Measurements from ENCODE around the gene UVRAG. TPM values are rescaled to one million over a fixed set of nuclear protein-coding genes. Genes with fewer than 3 reads are reported as not detected.

Gene UVRAG
- total and polyA plus RNA-seq, 2 donors (not counting 1 experiment from before 2014, with no cell fraction given): 37.7 to 94.1 TPM

DNA sequence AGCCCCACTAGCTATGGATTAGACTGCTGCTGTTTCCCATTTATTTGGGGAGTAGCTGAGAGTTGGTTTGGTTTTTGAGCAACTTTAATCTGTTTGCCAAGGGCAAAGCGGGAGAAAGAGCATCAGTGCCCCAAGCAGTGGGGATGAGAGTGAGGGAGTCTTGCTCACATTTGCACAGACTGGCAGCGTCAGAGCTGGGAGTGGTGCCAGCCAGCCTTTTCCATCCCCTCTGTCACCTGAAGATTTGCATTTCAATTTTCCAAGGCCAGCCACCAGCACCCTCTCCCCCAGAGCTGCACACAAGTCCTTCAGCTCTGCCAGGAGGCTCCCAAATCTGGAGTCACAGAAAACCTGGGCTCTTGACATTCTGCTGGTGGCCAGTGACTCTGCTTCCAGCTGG, 21.0 kb upstream of the UVRAG start:
- 100% methylated on average over 1 of the region's 2 CpGs for WGBS (ENCODE audit: insufficient coverage)
- Mint-ChIP-seq H3K4me3 (no peak overlapping the region), H3K27me3 (no peaks in the 10 kb centered on the region), H3K4me1 (peaks cover 8% of the 10 kb centered on the region), H3K27ac (no peak overlapping the region), H3K9me3 (ENCODE audit: insufficient read depth) (no peaks in the 10 kb centered on the region)
- Histone ChIP-seq H3K4me1 (ENCODE audit: control insufficient read depth in 2 of 2, insufficient read depth in 2 of 2, low read length in 2 of 2) (peaks cover 0 to 6% of the 10 kb centered on the region in 2 donors), H2AFZ (ENCODE audit: insufficient read depth, low read depth, low read length, poor library complexity, severe bottlenecking) (no peak overlapping the region), H3K79me2 (ENCODE audit: control insufficient read depth, insufficient read depth, low read length) (no peaks in the 10 kb centered on the region), H3K27ac (ENCODE audit: low read length in 2 of 2) (no peak overlapping the region), H3K27me3 (replicated peaks in 1 of 4; ENCODE audit: control extremely low read depth in 1 of 4, control insufficient read depth in 3 of 4, insufficient read depth in 4 of 4, low read length in 3 of 4) (no peaks in the 10 kb centered on the region), H3K36me3 (replicated peaks in 1 of 2; ENCODE audit: control extremely low read depth in 1 of 2, control insufficient read depth in 1 of 2, extremely low read depth in 1 of 2, insufficient read depth in 2 of 2, low read length in 1 of 2) (peaks cover 0 to 7% of the 10 kb centered on the region in 2 experiments), H3K9me3 (ENCODE audit: control extremely low read depth in 1 of 3, control insufficient read depth in 2 of 3, insufficient read depth in 1 of 3, low read length in 2 of 3) (no peaks in the 10 kb centered on the region), H3K9ac (ENCODE audit: low read length) (no peak overlapping the region), H3K4me2 (replicated peaks; ENCODE audit: low read depth, low read length, poor library complexity, severe bottlenecking) (no peak overlapping the region), H3K4me3 (ENCODE audit: control extremely low read depth in 1 of 5, extremely low read depth in 1 of 5, insufficient read depth in 1 of 5, low read depth in 2 of 5, low read length in 4 of 5) (no peak overlapping the region), H4K20me1 (ENCODE audit: control insufficient read depth, insufficient read depth, low read length, poor library complexity, severe bottlenecking) (no peaks in the 10 kb centered on the region)
- DNase-seq (no peak), ATAC-seq (ENCODE audit: low read depth) (no peak)
- intact Hi-C loops (cut with micrococcal nuclease): no loop called here
- TF ChIP-seq EZH2 (IDR thresholded peaks at IDR 0.05; ENCODE audit: borderline replicate concordance, insufficient read depth, low read depth, low read length, poor library complexity, severe bottlenecking): no peak
- TF ChIP-seq, protein P1, sequence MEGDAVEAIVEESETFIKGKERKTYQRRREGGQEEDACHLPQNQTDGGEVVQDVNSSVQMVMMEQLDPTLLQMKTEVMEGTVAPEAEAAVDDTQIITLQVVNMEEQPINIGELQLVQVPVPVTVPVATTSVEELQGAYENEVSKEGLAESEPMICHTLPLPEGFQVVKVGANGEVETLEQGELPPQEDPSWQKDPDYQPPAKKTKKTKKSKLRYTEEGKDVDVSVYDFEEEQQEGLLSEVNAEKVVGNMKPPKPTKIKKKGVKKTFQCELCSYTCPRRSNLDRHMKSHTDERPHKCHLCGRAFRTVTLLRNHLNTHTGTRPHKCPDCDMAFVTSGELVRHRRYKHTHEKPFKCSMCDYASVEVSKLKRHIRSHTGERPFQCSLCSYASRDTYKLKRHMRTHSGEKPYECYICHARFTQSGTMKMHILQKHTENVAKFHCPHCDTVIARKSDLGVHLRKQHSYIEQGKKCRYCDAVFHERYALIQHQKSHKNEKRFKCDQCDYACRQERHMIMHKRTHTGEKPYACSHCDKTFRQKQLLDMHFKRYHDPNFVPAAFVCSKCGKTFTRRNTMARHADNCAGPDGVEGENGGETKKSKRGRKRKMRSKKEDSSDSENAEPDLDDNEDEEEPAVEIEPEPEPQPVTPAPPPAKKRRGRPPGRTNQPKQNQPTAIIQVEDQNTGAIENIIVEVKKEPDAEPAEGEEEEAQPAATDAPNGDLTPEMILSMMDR (IDR thresholded peaks at IDR 0.05): no peak
- POLR2A ChIA-PET: no interaction called here
- CTCF ChIA-PET: interaction anchor here (3.6 to 4.1 kb wide), 2 partner anchors 9 to 75 kb away, joined by 11 to 22 read pairs; no protein-coding TSS in a partner anchor

DNA sequence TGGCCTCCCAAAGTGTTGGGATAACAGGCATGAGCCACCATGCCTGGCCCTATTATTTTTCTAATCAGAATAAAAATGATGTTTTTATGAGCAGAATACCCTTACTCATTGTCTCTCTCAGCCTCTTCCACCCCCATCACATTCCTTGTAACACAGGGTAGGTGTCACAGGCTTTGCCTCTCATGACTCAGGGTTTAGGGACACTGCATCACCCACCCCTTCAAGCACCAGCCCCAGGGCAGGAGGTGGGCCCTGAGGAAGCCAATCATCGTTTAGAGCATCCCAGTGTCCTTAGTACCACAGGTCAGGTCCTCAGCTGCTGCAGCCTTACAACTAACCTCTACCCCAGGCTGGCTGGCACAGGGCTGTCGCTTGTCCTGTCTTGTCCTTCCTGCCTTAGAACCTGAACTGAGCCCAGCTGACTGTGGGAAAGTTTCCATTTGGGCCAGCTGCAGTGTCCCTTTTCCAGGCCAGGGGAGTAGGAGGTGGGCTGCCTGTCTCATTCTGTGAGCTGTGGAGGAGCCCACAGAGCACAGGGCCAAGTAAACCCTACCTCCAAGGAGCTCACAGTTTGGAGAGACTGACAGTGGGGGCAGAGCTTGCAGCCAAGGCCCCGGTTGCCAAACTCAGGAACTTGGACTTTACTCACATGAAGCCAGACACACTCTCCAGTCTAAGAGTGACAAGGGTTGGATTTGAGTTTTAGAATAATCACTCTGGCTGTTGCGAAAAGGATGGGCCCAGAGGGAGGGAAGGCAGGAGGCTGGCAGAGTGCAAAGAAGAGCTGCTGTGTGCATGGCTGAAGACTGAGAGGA, 19.5 kb upstream of the UVRAG start:
- peaks cover 0 to 9% of the 10 kb centered on the region in 2 experiments for H3K36me3 ChIP-seq (replicated peaks in 1 of 2; ENCODE audit: control extremely low read depth in 1 of 2, control insufficient read depth in 1 of 2, extremely low read depth in 1 of 2, insufficient read depth in 2 of 2, low read length in 1 of 2)
- no peak for TF ChIP-seq EZH2 (IDR thresholded peaks at IDR 0.05; ENCODE audit: borderline replicate concordance, insufficient read depth, low read depth, low read length, poor library complexity, severe bottlenecking)
- TF ChIP-seq, protein P1 (IDR thresholded peaks at IDR 0.05): no peak
- 81% methylated on average over 2 of the region's 4 CpGs for WGBS (ENCODE audit: insufficient coverage)
- CTCF ChIA-PET: interaction anchor here (1.2 to 3.6 kb wide), 2 partner anchors 73 kb away, joined by 3 to 11 read pairs; no protein-coding TSS in a partner anchor
- no peaks in the 10 kb centered on the region for H3K27me3 Mint-ChIP-seq
- no peak overlapping the region for H3K4me2 ChIP-seq (replicated peaks; ENCODE audit: low read depth, low read length, poor library complexity, severe bottlenecking)
- no peaks in the 10 kb centered on the region for H3K79me2 ChIP-seq (ENCODE audit: control insufficient read depth, insufficient read depth, low read length)
- H3K9ac ChIP-seq (ENCODE audit: low read length): no peak overlapping the region
- H3K27ac Mint-ChIP-seq: no peak overlapping the region
- intact Hi-C loops (cut with micrococcal nuclease): no loop called here
- no peaks in the 10 kb centered on the region for H4K20me1 ChIP-seq (ENCODE audit: control insufficient read depth, insufficient read depth, low read length, poor library complexity, severe bottlenecking)
- peaks cover 0 to 6% of the 10 kb centered on the region in 2 donors for H3K4me1 ChIP-seq (ENCODE audit: control insufficient read depth in 2 of 2, insufficient read depth in 2 of 2, low read length in 2 of 2)
- H3K27me3 ChIP-seq (replicated peaks in 1 of 4; ENCODE audit: control extremely low read depth in 1 of 4, control insufficient read depth in 3 of 4, insufficient read depth in 4 of 4, low read length in 3 of 4): no peaks in the 10 kb centered on the region
- H3K9me3 ChIP-seq (ENCODE audit: control extremely low read depth in 1 of 3, control insufficient read depth in 2 of 3, insufficient read depth in 1 of 3, low read length in 2 of 3): no peaks in the 10 kb centered on the region
- H3K4me3 ChIP-seq (ENCODE audit: control extremely low read depth in 1 of 5, extremely low read depth in 1 of 5, insufficient read depth in 1 of 5, low read depth in 2 of 5, low read length in 4 of 5): no peak overlapping the region
- no peak for ATAC-seq (ENCODE audit: low read depth)
- POLR2A ChIA-PET: interaction anchor here (0.5 kb wide), 1 partner anchor 31 kb away, joined by 3 read pairs; no protein-coding TSS in a partner anchor
- no peak for DNase-seq
- peaks cover 8% of the 10 kb centered on the region for H3K4me1 Mint-ChIP-seq
- no peak overlapping the region for H2AFZ ChIP-seq (ENCODE audit: insufficient read depth, low read depth, low read length, poor library complexity, severe bottlenecking)
- no peak overlapping the region for H3K4me3 Mint-ChIP-seq
- no peaks in the 10 kb centered on the region for H3K9me3 Mint-ChIP-seq (ENCODE audit: insufficient read depth)
- no peak overlapping the region for H3K27ac ChIP-seq (ENCODE audit: low read length in 2 of 2)
